ENCODE data around the gene LHB.

Gene LHB

DNA sequence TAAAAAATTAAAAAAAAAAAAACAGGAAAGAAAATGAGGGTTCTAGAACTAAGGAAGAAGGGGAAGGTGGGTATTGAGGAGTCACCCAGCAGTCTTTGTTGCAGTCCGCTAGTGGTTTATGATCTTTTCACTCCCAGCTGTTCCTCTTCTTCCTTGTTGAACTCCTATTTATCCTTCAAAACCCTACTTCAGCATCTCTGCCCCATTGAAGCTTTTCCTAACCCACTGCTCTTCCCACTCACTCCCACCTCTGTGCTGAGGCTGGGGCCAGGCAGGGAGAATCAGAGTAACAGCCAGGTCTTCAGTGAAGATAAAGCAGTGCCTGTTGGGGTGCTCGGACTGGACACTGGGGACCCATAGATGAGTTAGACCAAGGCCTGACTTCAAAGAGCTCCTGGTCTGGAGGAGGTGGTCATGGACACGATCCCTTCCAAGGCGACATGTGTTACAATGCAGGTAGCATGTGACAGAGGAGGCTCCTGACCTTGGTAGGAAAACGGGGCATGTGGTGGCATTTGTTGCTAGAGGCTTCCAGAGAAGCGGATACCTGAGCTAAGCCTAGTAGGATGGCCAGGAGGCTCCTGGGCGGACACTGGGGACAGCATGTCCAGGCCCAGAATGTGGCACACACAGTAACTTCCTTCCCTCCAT, 11.8 kb downstream of the LHB start:
- TF ChIP-seq CTCF (IDR thresholded peaks at IDR 0.05; ENCODE audit: insufficient read depth, missing control alignments): no peak
- DNase-seq (ENCODE audit: insufficient read length, low spot score): no peak
- FAIRE-seq: no peak

DNA sequence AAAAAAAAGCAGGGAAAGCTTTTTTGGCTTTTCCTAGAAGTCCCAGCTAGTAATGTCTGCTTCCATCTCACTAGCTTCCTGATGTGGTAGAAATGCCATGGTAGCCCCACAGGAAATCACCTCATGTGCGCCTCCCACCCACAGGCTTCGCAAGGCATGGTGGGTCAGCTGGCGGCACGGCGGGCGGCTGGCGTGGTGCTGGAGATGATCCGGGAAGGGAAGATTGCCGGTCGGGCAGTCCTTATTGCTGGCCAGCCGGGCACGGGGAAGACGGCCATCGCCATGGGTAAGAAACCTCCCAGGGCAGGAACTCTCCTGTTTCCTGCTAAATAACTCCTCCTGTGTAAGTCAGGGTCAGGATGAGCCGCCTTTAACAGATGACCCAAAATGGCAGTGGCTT, 12.8 kb downstream of the LHB start:
- DNase-seq (ENCODE audit: insufficient read length, low spot score) (no peak), FAIRE-seq (no peak)
- no peak for TF ChIP-seq CTCF (IDR thresholded peaks at IDR 0.05; ENCODE audit: insufficient read depth, missing control alignments)

DNA sequence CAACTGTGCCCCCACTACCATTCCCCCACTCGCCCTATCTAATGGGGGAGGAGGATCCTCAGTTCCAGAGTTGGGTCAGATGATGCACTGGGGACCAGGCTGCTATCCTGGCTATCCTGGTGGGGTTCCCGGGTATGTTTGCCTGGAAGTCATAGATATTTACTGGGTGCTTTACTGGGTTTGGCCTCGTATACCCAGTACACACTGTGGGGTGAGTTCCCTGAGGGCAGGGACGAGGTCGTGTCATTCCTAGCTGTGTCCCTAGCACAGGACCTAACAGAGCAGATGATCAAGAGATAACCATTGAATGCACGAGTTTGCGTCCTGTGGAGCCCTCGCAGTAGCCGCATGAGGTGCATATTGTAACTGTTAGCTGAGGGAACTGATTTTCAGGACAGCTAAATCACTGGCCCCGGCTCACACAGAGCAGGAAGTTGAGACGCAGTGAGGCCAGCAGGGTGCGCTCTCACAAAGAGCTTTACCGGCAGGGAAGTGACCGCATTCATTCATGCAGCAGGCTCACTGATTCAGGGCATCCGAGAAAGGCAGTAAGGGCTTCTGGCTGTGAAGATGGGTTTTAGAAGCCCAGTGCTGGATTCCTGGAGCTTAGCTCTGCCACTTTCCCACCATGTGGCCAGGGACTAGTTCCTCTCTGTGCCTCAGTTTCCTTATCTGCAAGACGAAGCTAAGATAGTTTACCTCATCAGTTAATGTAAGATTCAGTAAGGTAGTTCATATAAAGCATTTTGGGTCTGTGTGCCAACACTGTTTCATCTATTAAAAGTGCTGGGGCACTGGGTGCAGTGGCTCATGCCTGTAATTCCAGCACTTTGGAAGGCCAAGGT, 17.2 kb downstream of the LHB start:
- DNase-seq (ENCODE audit: insufficient read length, low spot score): no peak
- TF ChIP-seq CTCF (IDR thresholded peaks at IDR 0.05; ENCODE audit: insufficient read depth, missing control alignments): peak; percentile 69
- FAIRE-seq: no peak

DNA sequence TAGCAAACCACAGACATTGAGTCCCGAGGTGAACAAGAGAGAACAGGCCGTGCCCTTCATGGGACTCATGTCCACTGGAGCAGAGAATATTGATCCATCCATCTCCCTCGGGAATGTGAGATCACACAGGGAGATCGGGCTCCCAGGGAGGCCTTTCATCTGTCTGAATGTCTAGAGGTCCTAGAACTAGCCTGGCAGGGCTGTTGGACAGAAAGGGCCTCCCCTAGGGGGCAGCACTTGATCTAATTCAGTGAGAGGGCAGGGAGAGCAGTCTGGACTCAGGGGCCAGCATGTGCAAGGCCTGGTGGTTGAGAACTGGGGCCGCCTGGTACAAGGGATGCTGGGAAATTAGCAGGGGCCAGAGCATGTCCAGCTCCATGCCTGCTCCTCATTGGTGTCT, 18.9 kb downstream of the LHB start:
- FAIRE-seq (no peak), DNase-seq (ENCODE audit: insufficient read length, low spot score) (no peak)
- TF ChIP-seq CTCF (IDR thresholded peaks at IDR 0.05; ENCODE audit: insufficient read depth, missing control alignments): peak; percentile 50

DNA sequence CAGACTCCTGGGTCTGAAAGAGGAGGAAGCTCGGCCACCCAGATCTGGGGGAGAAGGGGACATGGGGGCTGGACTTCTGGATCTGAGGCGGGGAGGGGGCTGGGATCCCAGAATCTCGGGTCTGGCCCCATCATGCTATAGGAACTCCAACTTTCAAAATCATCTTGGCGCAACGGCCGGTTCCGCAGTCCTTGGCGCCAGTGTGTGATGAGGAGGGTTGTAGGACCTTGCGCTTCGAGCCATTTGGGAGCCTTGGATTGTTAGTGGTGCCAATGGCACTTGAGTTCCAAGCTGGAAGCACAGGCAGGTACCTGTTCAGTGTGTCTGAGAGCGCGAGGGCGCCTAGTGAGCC, 22.9 kb downstream of the LHB start:
- FAIRE-seq: no peak
- no peak for TF ChIP-seq CTCF (IDR thresholded peaks at IDR 0.05; ENCODE audit: insufficient read depth, missing control alignments)
- no peak for DNase-seq (ENCODE audit: insufficient read length, low spot score)

DNA sequence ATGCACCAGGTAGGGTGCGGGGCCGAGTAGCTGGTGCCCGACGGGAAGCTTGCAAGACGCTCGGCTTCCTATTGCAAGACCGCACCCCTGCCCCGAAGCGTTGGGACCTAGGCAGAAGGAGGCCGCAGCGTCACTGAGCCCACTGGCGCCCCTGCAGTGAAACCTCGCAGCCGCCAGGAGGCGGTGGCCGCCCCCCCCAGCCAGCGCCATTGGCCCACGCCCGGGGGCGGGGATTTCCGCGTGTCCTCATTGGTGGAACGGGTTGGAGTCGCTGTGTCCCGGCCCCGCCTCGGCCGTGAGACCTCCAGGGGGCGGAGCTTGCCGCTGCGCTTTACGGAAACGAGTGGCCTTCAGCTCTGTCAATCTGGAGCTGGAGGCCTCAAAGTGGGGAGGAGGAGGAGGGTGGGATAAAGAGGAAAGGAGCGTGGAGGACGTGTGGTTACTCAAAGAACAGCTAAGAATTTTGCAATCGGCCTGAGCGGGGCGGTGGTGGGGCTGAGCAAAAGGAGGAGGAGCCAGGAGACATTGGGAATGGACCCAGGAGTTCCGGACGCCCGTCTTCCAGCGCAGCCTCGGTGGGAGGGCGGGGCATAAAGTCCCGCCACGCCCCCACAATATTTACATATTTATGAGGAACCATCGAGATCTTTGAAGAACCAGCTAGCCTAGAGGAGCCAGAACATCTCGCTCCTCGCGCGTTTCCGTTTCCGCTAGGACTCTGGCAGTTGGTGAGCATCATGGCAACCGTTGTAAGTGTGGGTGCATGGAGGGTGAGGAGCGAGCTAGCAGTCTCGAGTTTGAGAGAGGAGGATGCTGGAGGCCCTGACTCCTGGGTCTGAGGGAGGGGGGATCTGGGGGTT, 23.5 kb downstream of the LHB start, which contains the start of the genes GYS1 and RUVBL2:
GYS1 (minus strand) TSS at position 135 of the 860 bp plus-strand sequence. CDS start 197 bp downstream, outside the sequence.
RUVBL2 (plus strand) TSS at position 713 of the 860 bp plus-strand sequence; CDS start at position 738, 25 bp downstream.
- TF ChIP-seq CTCF (IDR thresholded peaks at IDR 0.05; ENCODE audit: insufficient read depth, missing control alignments): peak; percentile 60
- DNase-seq (ENCODE audit: insufficient read length, low spot score): peak; percentile 94
- FAIRE-seq: peak; percentile 35

All from D721Med (cell line).